Left lobe of liver (tissue), 2 donors: ENCODE data around the gene TRIB2. TPM values are rescaled to one million over a fixed set of nuclear protein-coding genes. Genes with fewer than 3 reads are reported as not detected.

Experiments used
- ATAC-seq: fragments of 200-7000 bp; cut with Tn5 transposase; one replicate; pipeline ENCODE4 v1.9.1; 2020; ENCODE audit warnings: mild to moderate bottlenecking, moderate library complexity
- DNase-seq: peaks from one replicate; pipeline ENCODE4 v3.0.0-alpha.2; 2020; ENCODE audit warnings: low spot score
- total RNA-seq: library from RNA; stranded (reverse); gene quantifications from one replicate; pipeline ENCODE4 v1.2.1, GENCODE V29; 2021
- donor health status: DM: no; HTN: no; CAD: no; lungs with moderate emphysema.
- donor health status: DM: no; HTN: yes; CAD: no.

The TRIB2 gene
- total RNA-seq, 1 donor from 2014 or later: 13.8 TPM

- ATAC-seq: no peak
- no peak for DNase-seq
Observed at GRCh38 chr2:12697617-12698016, 19.1 kb upstream of the TRIB2 start.

GRCh38 chr2:12700989-12701388 lies 15.7 kb upstream of the TRIB2 start:
- no peak for DNase-seq
- no peak for ATAC-seq

- DNase-seq: no peak
- ATAC-seq: no peak
Observed at GRCh38 chr2:12701786-12702167, 15.0 kb upstream of the TRIB2 start.

GRCh38 chr2:12702168-12703121 lies 14.3 kb upstream of the TRIB2 start:
- no peak for ATAC-seq
- no peak for DNase-seq

- DNase-seq: no peak
- ATAC-seq: no peak
Observed at GRCh38 chr2:12704378-12704777, 12.4 kb upstream of the TRIB2 start.

- DNase-seq (no peak), ATAC-seq (no peak)
Observed at GRCh38 chr2:12705230-12705629, 11.5 kb upstream of the TRIB2 start.

- no peak for ATAC-seq
- no peak for DNase-seq
Observed at GRCh38 chr2:12705742-12706141, 11.0 kb upstream of the TRIB2 start.

GRCh38 chr2:12708508-12709206 lies 8.1 kb upstream of the TRIB2 start:
- ATAC-seq (no peak), DNase-seq (no peak)

- DNase-seq (no peak), ATAC-seq (no peak)
Observed at GRCh38 chr2:12709207-12709522, 7.6 kb upstream of the TRIB2 start.

- DNase-seq: no peak
- no peak for ATAC-seq
Observed at GRCh38 chr2:12710301-12710700, 6.4 kb upstream of the TRIB2 start.

GRCh38 chr2:12711339-12711738 lies 5.4 kb upstream of the TRIB2 start:
- ATAC-seq: no peak

GRCh38 chr2:12712881-12713280 lies 3.9 kb upstream of the TRIB2 start:
- DNase-seq (no peak), ATAC-seq (no peak)

More at GRCh38 chr2:12711339-12711738, 5.4 kb upstream of the TRIB2 start:
- no peak for DNase-seq

GRCh38 chr2:12714391-12715221 lies 2.1 kb upstream of the TRIB2 start:
- ATAC-seq (no peak), DNase-seq (no peak)

- ATAC-seq: no peak
- DNase-seq: no peak
Observed at GRCh38 chr2:12715258-12716031, 1.3 kb upstream of the TRIB2 start.

- peak; percentile 63 for ATAC-seq
Observed at GRCh38 chr2:12716032-12716281, 779 bp upstream of the TRIB2 start.

GRCh38 chr2:12717191-12718014 lies 667 bp downstream of the TRIB2 start:
- ATAC-seq (peak; percentile 67), DNase-seq (peak; percentile 84)

More at GRCh38 chr2:12716032-12716281, 779 bp upstream of the TRIB2 start:
- DNase-seq: peak; percentile 81

- DNase-seq: no peak
- ATAC-seq: peak; percentile 1
Observed at GRCh38 chr2:12718015-12718671, 1.4 kb downstream of the TRIB2 start.

GRCh38 chr2:12718711-12719399 lies 2.1 kb downstream of the TRIB2 start:
- DNase-seq (no peak), ATAC-seq (no peak)
